Measurements from ENCODE around the gene EPM2A.
A peak's percentile ranks its signal among the peaks of the same experiment; 100 is the strongest.

The EPM2A gene
- total RNA-seq: 2.9 to 8.1 (median 6.4) reads per million in 3 donors

DNA sequence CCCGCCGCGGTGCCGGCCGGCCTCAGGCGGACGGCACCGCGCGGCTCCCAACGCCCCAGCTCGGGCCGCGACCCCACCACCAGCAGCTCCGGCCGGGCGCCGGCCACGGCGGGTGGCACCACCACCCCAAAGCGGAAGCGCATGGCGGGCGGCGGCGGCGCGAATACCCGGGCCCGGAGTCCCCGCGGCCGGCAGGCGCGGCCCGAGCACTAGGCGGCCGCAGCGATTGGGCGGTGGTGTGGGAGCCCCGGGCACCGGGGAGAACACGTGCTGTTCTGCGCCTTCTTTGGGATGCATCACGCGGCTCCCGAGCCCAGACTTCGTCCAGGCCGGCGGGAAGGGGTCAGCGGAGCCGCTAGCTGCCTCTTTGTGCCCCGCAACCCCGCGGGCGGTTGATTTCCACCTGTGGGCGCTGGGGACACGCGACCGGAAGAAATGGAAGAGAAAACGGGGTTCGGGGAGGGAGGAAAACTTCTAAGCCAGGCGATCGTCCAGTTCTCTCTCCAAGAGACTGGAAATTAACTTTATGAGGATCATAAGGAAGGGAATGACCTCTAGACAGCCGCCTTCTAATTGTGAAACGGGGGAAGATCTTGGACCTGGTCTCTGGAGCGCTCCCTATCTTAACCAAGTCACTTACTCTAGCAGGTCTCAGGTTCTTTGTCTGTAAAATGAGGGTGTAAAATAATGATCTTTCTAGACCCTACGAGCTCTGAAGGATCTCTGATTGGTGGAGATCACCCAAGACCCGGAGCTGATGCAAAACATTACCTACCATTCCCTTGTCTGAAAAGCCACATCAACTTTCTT is at the start of gene EPM2A:
Gene EPM2A (minus strand): TSS at position 165 of the 810 bp plus-strand sequence. CDS start 22 bp downstream, at position 143.
- Histone ChIP-seq H3K36me3 (ENCODE audit: control insufficient read depth, insufficient read depth, low read length) (no peaks in the 10 kb centered on the region), H3K27me3 (replicated peaks; ENCODE audit: control insufficient read depth, insufficient read depth, low read length, poor library complexity, severe bottlenecking) (no peaks in the 10 kb centered on the region), H3K4me3 (ENCODE audit: insufficient read depth, low read depth, low read length, poor library complexity, severe bottlenecking) (peak within 1 kb of the TSS; percentile 84), H3K4me1 (ENCODE audit: control insufficient read depth, insufficient read depth, low read length, poor library complexity, severe bottlenecking) (no peaks in the 10 kb centered on the region), H3K9me3 (ENCODE audit: control insufficient read depth, low read length) (no peaks in the 10 kb centered on the region), H3K27ac (ENCODE audit: insufficient read depth, low read length, poor library complexity, severe bottlenecking) (peak within 1 kb of the TSS; percentile 68)
- DNase-seq: peak; percentile 15 to 52 (median 27)

DNA sequence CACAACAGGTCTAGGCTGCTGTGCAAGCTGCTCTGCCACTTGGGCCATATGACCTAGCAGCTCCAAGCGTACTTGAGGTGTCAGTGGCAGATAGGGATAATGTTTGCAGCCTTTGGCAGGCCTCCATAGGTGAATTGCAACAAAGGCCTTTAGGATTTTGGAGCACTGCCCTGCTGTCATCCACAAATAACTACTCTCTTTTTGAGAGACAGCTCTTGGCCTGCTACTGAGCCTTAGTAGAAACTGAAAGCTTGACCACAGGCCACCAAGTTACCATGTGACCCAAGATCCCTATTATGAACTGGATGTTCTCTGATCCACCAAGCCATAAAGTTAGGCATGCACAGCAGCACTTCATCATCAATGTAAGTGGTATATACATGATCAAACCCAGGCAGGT is 49.4 kb upstream of the EPM2A start:
- no peak overlapping the region for H3K27ac ChIP-seq (ENCODE audit: insufficient read depth, low read length, poor library complexity, severe bottlenecking)
- DNase-seq: no peak
- no peaks in the 10 kb centered on the region for H3K9me3 ChIP-seq (ENCODE audit: control insufficient read depth, low read length)
- H3K4me3 ChIP-seq (ENCODE audit: insufficient read depth, low read depth, low read length, poor library complexity, severe bottlenecking): no peak overlapping the region
- no peaks in the 10 kb centered on the region for H3K27me3 ChIP-seq (replicated peaks; ENCODE audit: control insufficient read depth, insufficient read depth, low read length, poor library complexity, severe bottlenecking)
- H3K4me1 ChIP-seq (ENCODE audit: control insufficient read depth, insufficient read depth, low read length, poor library complexity, severe bottlenecking): no peaks in the 10 kb centered on the region
- H3K36me3 ChIP-seq (ENCODE audit: control insufficient read depth, insufficient read depth, low read length): no peaks in the 10 kb centered on the region

DNA sequence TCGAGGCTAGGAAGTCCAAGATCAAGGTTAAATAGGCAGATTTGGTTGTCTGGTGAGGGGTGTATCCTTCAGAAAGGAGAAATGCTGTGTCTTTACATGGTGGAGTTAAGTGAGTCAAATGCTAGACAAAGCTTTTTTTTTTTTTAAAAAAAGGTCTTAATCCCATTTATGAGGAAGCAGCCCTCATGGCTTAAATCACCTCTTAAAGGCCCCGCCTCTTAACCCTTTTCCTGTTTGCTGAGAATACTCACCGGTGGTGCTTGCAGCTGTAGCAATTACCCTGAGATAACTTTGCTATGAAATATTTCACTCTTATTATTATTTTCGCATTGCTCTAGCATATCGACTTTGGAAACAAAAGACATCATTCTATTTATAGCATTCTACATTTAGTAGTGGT is 48.5 kb upstream of the EPM2A start:
- Histone ChIP-seq H3K27me3 (replicated peaks; ENCODE audit: control insufficient read depth, insufficient read depth, low read length, poor library complexity, severe bottlenecking) (no peaks in the 10 kb centered on the region), H3K9me3 (ENCODE audit: control insufficient read depth, low read length) (no peaks in the 10 kb centered on the region), H3K4me3 (ENCODE audit: insufficient read depth, low read depth, low read length, poor library complexity, severe bottlenecking) (no peak overlapping the region), H3K36me3 (ENCODE audit: control insufficient read depth, insufficient read depth, low read length) (no peaks in the 10 kb centered on the region), H3K27ac (ENCODE audit: insufficient read depth, low read length, poor library complexity, severe bottlenecking) (no peak overlapping the region), H3K4me1 (ENCODE audit: control insufficient read depth, insufficient read depth, low read length, poor library complexity, severe bottlenecking) (no peaks in the 10 kb centered on the region)
- no peak for DNase-seq

DNA sequence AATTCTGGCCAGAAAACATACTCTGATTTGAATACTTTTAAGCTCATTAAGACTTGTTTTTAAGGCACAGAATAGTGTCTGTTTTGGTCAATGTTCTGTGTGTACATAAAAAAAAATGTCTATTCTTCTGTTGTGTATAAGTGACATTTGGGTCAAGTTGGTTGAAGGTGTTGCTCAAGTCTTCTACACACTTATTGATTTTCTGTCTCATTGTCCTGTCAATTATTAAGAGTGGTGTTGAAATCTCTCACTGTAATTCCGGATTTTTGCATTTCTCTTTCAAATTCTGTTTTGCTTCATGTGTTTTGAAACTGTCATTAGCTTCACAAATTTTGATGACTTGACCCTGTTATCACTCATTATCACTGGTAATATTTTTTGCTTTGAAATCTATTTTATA is 37.5 kb upstream of the EPM2A start:
- Histone ChIP-seq H3K27me3 (replicated peaks; ENCODE audit: control insufficient read depth, insufficient read depth, low read length, poor library complexity, severe bottlenecking) (no peaks in the 10 kb centered on the region), H3K9me3 (ENCODE audit: control insufficient read depth, low read length) (no peaks in the 10 kb centered on the region), H3K36me3 (ENCODE audit: control insufficient read depth, insufficient read depth, low read length) (no peaks in the 10 kb centered on the region), H3K27ac (ENCODE audit: insufficient read depth, low read length, poor library complexity, severe bottlenecking) (no peak overlapping the region), H3K4me3 (ENCODE audit: insufficient read depth, low read depth, low read length, poor library complexity, severe bottlenecking) (no peak overlapping the region), H3K4me1 (ENCODE audit: control insufficient read depth, insufficient read depth, low read length, poor library complexity, severe bottlenecking) (no peaks in the 10 kb centered on the region)
- DNase-seq: no peak

DNA sequence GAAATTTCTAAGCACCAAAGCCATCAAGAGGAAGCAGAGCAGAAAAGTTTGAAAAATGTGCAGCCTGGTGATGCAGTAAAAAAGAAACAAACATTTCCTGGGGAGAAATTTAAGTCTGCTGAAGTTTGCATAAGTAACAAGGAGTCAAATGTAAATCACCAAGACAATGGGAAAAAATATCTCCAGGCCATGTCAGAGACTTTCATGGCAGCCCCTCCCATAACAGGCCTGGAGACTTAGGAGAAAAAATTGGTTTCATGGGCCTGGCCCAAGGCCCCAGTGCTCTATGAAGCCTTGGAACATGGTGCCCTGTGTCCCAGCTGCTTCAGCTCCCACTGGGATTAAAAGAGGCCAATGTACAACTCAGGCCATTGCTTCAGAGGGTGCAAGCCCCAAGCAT is 30.1 kb upstream of the EPM2A start:
- no peak overlapping the region for H3K27ac ChIP-seq (ENCODE audit: insufficient read depth, low read length, poor library complexity, severe bottlenecking)
- H3K27me3 ChIP-seq (replicated peaks; ENCODE audit: control insufficient read depth, insufficient read depth, low read length, poor library complexity, severe bottlenecking): no peaks in the 10 kb centered on the region
- no peaks in the 10 kb centered on the region for H3K36me3 ChIP-seq (ENCODE audit: control insufficient read depth, insufficient read depth, low read length)
- no peaks in the 10 kb centered on the region for H3K4me1 ChIP-seq (ENCODE audit: control insufficient read depth, insufficient read depth, low read length, poor library complexity, severe bottlenecking)
- H3K4me3 ChIP-seq (ENCODE audit: insufficient read depth, low read depth, low read length, poor library complexity, severe bottlenecking): no peak overlapping the region
- no peak for DNase-seq
- H3K9me3 ChIP-seq (ENCODE audit: control insufficient read depth, low read length): no peaks in the 10 kb centered on the region

DNA sequence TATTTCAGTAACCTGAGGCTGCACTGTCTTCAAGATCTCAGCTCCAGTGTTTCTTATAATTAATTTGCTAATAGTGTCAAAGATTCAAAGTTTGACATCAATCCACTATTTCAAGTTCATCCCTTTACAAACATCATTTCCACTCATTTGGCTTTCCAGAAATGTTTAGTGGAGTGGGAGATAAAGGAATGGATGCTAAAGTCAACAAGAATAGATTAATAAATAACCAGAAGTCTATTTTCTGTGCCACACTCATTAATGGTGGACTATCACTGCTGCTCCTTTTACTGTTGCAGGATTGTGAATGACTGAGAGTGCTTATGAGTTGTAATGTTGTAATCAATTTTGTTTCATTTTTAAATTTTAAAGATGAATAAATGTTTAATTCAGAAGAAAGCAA is 28.4 kb upstream of the EPM2A start:
- Histone ChIP-seq H3K4me1 (ENCODE audit: control insufficient read depth, insufficient read depth, low read length, poor library complexity, severe bottlenecking) (no peaks in the 10 kb centered on the region), H3K36me3 (ENCODE audit: control insufficient read depth, insufficient read depth, low read length) (no peaks in the 10 kb centered on the region), H3K27ac (ENCODE audit: insufficient read depth, low read length, poor library complexity, severe bottlenecking) (no peak overlapping the region), H3K27me3 (replicated peaks; ENCODE audit: control insufficient read depth, insufficient read depth, low read length, poor library complexity, severe bottlenecking) (no peaks in the 10 kb centered on the region), H3K9me3 (ENCODE audit: control insufficient read depth, low read length) (no peaks in the 10 kb centered on the region), H3K4me3 (ENCODE audit: insufficient read depth, low read depth, low read length, poor library complexity, severe bottlenecking) (no peak overlapping the region)
- no peak for DNase-seq

DNA sequence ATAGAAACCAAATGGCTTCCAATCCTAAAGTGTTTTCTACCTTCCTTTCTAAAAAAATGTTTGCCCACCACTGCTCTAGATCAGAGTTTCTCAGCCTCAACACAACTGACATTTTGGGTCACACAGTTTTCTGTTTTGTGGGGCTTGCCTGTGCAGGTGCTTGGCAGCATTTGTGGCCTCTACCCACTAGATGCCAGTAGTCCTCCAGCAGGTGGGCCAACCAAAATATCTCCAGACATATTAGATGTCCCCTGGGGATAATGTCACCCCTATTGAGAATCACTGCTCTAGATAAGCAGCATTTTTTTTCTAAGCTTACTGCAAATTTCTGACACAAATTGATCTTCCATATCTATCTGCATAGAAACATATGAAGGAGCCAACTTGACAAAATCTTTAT is 26.3 kb upstream of the EPM2A start:
- no peak for DNase-seq
- no peak overlapping the region for H3K4me3 ChIP-seq (ENCODE audit: insufficient read depth, low read depth, low read length, poor library complexity, severe bottlenecking)
- H3K27me3 ChIP-seq (replicated peaks; ENCODE audit: control insufficient read depth, insufficient read depth, low read length, poor library complexity, severe bottlenecking): no peaks in the 10 kb centered on the region
- no peak overlapping the region for H3K27ac ChIP-seq (ENCODE audit: insufficient read depth, low read length, poor library complexity, severe bottlenecking)
- H3K4me1 ChIP-seq (ENCODE audit: control insufficient read depth, insufficient read depth, low read length, poor library complexity, severe bottlenecking): no peaks in the 10 kb centered on the region
- no peaks in the 10 kb centered on the region for H3K36me3 ChIP-seq (ENCODE audit: control insufficient read depth, insufficient read depth, low read length)
- no peaks in the 10 kb centered on the region for H3K9me3 ChIP-seq (ENCODE audit: control insufficient read depth, low read length)

DNA sequence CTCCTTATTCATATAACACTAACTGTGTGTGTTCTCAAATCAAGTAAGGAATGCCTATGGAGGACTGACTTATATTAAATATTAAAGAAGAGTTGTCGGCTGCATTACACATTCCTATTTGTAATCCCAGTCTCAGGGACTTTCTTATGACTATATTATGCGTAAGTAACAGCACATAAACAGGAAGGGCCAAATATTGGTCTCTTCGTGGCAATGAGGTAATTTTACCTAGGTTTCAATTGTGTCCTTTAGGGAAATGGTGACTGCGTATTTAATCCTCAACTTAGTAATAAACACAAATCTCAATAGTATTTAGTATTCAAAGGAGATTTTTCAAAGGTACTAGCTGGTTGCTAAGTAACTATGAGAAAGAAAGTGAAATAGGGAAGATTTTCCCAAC is 22.8 kb upstream of the EPM2A start:
- H3K27ac ChIP-seq (ENCODE audit: insufficient read depth, low read length, poor library complexity, severe bottlenecking): no peak overlapping the region
- no peaks in the 10 kb centered on the region for H3K27me3 ChIP-seq (replicated peaks; ENCODE audit: control insufficient read depth, insufficient read depth, low read length, poor library complexity, severe bottlenecking)
- H3K36me3 ChIP-seq (ENCODE audit: control insufficient read depth, insufficient read depth, low read length): no peaks in the 10 kb centered on the region
- H3K9me3 ChIP-seq (ENCODE audit: control insufficient read depth, low read length): no peaks in the 10 kb centered on the region
- no peak overlapping the region for H3K4me3 ChIP-seq (ENCODE audit: insufficient read depth, low read depth, low read length, poor library complexity, severe bottlenecking)
- no peak for DNase-seq
- no peaks in the 10 kb centered on the region for H3K4me1 ChIP-seq (ENCODE audit: control insufficient read depth, insufficient read depth, low read length, poor library complexity, severe bottlenecking)

DNA sequence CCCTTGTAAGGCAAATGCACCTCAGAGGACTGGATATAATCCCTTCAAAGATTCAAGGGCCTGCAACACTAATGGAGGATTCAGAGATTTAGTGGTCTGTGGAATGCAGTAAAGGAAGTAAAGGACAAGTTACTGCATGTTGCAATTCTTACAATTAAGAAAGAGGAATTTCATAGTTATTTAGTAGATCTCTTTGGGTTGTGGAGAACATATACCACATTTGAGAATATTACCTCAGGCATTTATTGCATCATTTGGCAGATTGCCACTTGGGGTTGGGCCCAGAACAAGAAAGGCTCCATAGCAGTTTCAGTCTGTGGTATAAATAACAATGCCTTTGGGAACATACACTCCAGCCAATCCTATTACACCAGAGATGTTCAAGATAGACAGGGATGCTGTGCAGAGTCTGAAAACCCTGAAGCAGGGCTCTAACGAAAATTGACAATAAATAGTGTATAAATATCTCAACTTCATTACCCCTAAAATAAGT is 20.9 kb upstream of the EPM2A start:
- no peak overlapping the region for H3K27ac ChIP-seq (ENCODE audit: insufficient read depth, low read length, poor library complexity, severe bottlenecking)
- no peak overlapping the region for H3K4me3 ChIP-seq (ENCODE audit: insufficient read depth, low read depth, low read length, poor library complexity, severe bottlenecking)
- H3K9me3 ChIP-seq (ENCODE audit: control insufficient read depth, low read length): no peaks in the 10 kb centered on the region
- no peak for DNase-seq
- no peaks in the 10 kb centered on the region for H3K27me3 ChIP-seq (replicated peaks; ENCODE audit: control insufficient read depth, insufficient read depth, low read length, poor library complexity, severe bottlenecking)
- H3K36me3 ChIP-seq (ENCODE audit: control insufficient read depth, insufficient read depth, low read length): no peaks in the 10 kb centered on the region
- no peaks in the 10 kb centered on the region for H3K4me1 ChIP-seq (ENCODE audit: control insufficient read depth, insufficient read depth, low read length, poor library complexity, severe bottlenecking)

DNA sequence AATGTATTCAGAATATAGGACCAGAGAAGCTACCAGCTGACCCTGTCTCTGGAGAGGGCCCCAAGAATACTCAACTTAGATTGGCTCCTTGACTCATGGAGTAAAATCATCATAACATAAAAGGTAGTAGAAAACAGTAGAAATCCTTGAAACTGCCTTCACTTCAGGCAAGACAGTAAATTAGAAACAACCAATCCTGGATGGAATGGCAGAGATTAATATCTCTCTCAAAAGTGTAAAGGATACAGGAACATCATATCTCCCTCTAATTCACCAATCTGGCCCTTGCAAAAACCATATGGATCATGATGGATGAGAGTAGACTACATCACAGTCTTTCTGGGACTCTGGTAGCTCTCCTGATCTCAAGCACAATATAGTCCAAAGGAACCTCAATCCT is 20.4 kb upstream of the EPM2A start:
- no peaks in the 10 kb centered on the region for H3K9me3 ChIP-seq (ENCODE audit: control insufficient read depth, low read length)
- H3K4me3 ChIP-seq (ENCODE audit: insufficient read depth, low read depth, low read length, poor library complexity, severe bottlenecking): no peak overlapping the region
- H3K4me1 ChIP-seq (ENCODE audit: control insufficient read depth, insufficient read depth, low read length, poor library complexity, severe bottlenecking): no peaks in the 10 kb centered on the region
- no peak for DNase-seq
- no peak overlapping the region for H3K27ac ChIP-seq (ENCODE audit: insufficient read depth, low read length, poor library complexity, severe bottlenecking)
- no peaks in the 10 kb centered on the region for H3K27me3 ChIP-seq (replicated peaks; ENCODE audit: control insufficient read depth, insufficient read depth, low read length, poor library complexity, severe bottlenecking)
- no peaks in the 10 kb centered on the region for H3K36me3 ChIP-seq (ENCODE audit: control insufficient read depth, insufficient read depth, low read length)
